ENCODE measurements around the gene HRH1.

HRH1 gene

GRCh38 chr3:11236588-11237461 is 82.5 kb downstream of the HRH1 start:
- Histone ChIP-seq H3K9ac (ENCODE audit: low read length) (no peak overlapping the region), H3K36me3 (ENCODE audit: insufficient read depth, low read length) (no peaks in the 10 kb centered on the region), H3K27me3 (ENCODE audit: control insufficient read depth in 1 of 2, insufficient read depth in 2 of 2, low read length in 2 of 2) (no peaks in the 10 kb centered on the region), H3K27ac (ENCODE audit: low read depth, low read length) (no peak overlapping the region), H3K9me3 (ENCODE audit: low read length) (no peaks in the 10 kb centered on the region), H3K4me1 (ENCODE audit: insufficient read depth, low read length) (no peaks in the 10 kb centered on the region), H3K4me3 (ENCODE audit: low read depth in 1 of 2, low read length in 2 of 2) (no peak overlapping the region)

DNA sequence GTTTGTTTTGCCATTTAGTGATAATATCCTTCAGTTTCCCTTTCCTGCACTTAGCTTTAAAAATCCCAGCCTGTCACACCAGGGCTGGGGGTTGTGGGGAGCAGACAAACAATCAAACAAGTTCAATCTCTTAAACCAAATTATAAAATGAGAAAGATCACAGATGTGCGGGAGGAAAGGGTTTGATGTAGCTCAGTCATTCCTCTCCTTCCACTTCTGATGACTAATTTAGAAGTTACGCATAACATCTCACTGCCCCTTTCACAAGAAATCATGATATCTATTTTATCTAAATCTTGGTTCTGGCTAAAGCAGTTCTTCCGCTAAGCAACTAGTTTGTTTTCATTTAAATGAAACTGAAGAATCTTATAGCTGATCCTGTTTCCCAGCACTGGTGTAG is 83.8 kb downstream of the HRH1 start:
- no peaks in the 10 kb centered on the region for H3K4me1 ChIP-seq (ENCODE audit: insufficient read depth, low read length)
- no peaks in the 10 kb centered on the region for H3K36me3 ChIP-seq (ENCODE audit: insufficient read depth, low read length)
- H3K27ac ChIP-seq (ENCODE audit: low read depth, low read length) = no peak overlapping the region
- H3K4me3 ChIP-seq (ENCODE audit: low read depth in 1 of 2, low read length in 2 of 2) = no peak overlapping the region
- no peak overlapping the region for H3K9ac ChIP-seq (ENCODE audit: low read length)
- H3K9me3 ChIP-seq (ENCODE audit: low read length) = no peaks in the 10 kb centered on the region
- H3K27me3 ChIP-seq (ENCODE audit: control insufficient read depth in 1 of 2, insufficient read depth in 2 of 2, low read length in 2 of 2) = no peaks in the 10 kb centered on the region

- no peak overlapping the region for H3K9ac ChIP-seq (ENCODE audit: low read length)
- H3K36me3 ChIP-seq (ENCODE audit: insufficient read depth, low read length) = no peaks in the 10 kb centered on the region
- no peak overlapping the region for H3K27ac ChIP-seq (ENCODE audit: low read depth, low read length)
- H3K9me3 ChIP-seq (ENCODE audit: low read length) = no peaks in the 10 kb centered on the region
- no peaks in the 10 kb centered on the region for H3K27me3 ChIP-seq (ENCODE audit: control insufficient read depth in 1 of 2, insufficient read depth in 2 of 2, low read length in 2 of 2)
- H3K4me3 ChIP-seq (ENCODE audit: low read depth in 1 of 2, low read length in 2 of 2) = no peak overlapping the region
- no peaks in the 10 kb centered on the region for H3K4me1 ChIP-seq (ENCODE audit: insufficient read depth, low read length)
Observed at GRCh38 chr3:11238880-11239279, 84.6 kb downstream of the HRH1 start.

DNA sequence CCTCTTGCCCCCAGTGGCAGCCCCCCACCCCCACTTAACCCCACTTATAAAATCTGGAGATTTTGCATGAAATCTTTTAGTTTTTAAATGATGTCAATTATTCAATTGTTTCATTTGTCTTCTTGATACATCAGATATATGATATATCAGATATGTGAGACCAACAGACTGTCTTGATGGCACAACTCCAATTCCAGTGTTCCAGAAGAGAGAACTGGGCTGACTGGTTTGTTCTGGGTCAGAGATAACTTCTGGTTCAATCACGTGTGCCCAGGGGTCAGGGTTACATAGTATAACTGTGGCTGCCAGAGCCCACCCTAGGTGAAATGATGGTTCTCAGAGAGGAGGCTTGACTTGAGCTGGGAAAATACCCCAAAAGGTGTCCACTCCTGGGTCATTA is 85.5 kb downstream of the HRH1 start:
- H3K9ac ChIP-seq (ENCODE audit: low read length) = no peak overlapping the region
- H3K9me3 ChIP-seq (ENCODE audit: low read length) = no peaks in the 10 kb centered on the region
- H3K36me3 ChIP-seq (ENCODE audit: insufficient read depth, low read length) = no peaks in the 10 kb centered on the region
- H3K4me3 ChIP-seq (ENCODE audit: low read depth in 1 of 2, low read length in 2 of 2) = no peak overlapping the region
- H3K27ac ChIP-seq (ENCODE audit: low read depth, low read length) = no peak overlapping the region
- no peaks in the 10 kb centered on the region for H3K27me3 ChIP-seq (ENCODE audit: control insufficient read depth in 1 of 2, insufficient read depth in 2 of 2, low read length in 2 of 2)
- H3K4me1 ChIP-seq (ENCODE audit: insufficient read depth, low read length) = no peaks in the 10 kb centered on the region

GRCh38 chr3:11240496-11240895 is 86.2 kb downstream of the HRH1 start:
- H3K36me3 ChIP-seq (ENCODE audit: insufficient read depth, low read length) = no peaks in the 10 kb centered on the region
- H3K27me3 ChIP-seq (ENCODE audit: control insufficient read depth in 1 of 2, insufficient read depth in 2 of 2, low read length in 2 of 2) = no peaks in the 10 kb centered on the region
- H3K9ac ChIP-seq (ENCODE audit: low read length) = no peak overlapping the region
- no peaks in the 10 kb centered on the region for H3K4me1 ChIP-seq (ENCODE audit: insufficient read depth, low read length)
- no peaks in the 10 kb centered on the region for H3K9me3 ChIP-seq (ENCODE audit: low read length)
- H3K27ac ChIP-seq (ENCODE audit: low read depth, low read length) = no peak overlapping the region
- H3K4me3 ChIP-seq (ENCODE audit: low read depth in 1 of 2, low read length in 2 of 2) = no peak overlapping the region

GRCh38 chr3:11244121-11244677 is 89.9 kb downstream of the HRH1 start:
- no peaks in the 10 kb centered on the region for H3K9me3 ChIP-seq (ENCODE audit: low read length)
- no peak overlapping the region for H3K4me3 ChIP-seq (ENCODE audit: low read depth in 1 of 2, low read length in 2 of 2)
- H3K27me3 ChIP-seq (ENCODE audit: control insufficient read depth in 1 of 2, insufficient read depth in 2 of 2, low read length in 2 of 2) = no peaks in the 10 kb centered on the region

DNA sequence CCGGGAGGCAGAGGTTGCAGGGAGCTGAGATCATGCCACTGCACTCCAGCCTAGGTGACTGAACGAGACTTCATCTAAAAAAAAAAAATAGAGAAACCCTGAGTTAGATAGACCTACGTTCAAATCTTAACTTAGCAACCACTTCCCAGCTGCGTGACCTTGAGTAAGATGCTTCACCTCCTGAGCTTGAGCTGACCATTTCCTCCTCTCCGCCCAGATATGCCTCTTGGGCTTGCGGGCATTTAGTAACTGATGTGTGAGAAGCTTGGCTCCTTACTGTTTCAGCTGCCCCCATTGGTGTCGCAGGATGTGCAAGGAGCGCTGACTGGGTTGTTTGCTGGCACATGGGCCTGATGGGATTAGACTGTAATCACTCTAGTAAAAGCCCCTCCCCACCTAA is 91.0 kb downstream of the HRH1 start:
- H3K36me3 ChIP-seq (ENCODE audit: insufficient read depth, low read length) = no peaks in the 10 kb centered on the region
- H3K9ac ChIP-seq (ENCODE audit: low read length) = no peak overlapping the region
- no peaks in the 10 kb centered on the region for H3K4me1 ChIP-seq (ENCODE audit: insufficient read depth, low read length)
- H3K27me3 ChIP-seq (ENCODE audit: control insufficient read depth in 1 of 2, insufficient read depth in 2 of 2, low read length in 2 of 2) = no peaks in the 10 kb centered on the region
- no peaks in the 10 kb centered on the region for H3K9me3 ChIP-seq (ENCODE audit: low read length)
- no peak overlapping the region for H3K27ac ChIP-seq (ENCODE audit: low read depth, low read length)
- no peak overlapping the region for H3K4me3 ChIP-seq (ENCODE audit: low read depth in 1 of 2, low read length in 2 of 2)

More at GRCh38 chr3:11244121-11244677, 89.9 kb downstream of the HRH1 start:
- Histone ChIP-seq H3K27ac (ENCODE audit: low read depth, low read length) (no peak overlapping the region), H3K36me3 (ENCODE audit: insufficient read depth, low read length) (no peaks in the 10 kb centered on the region), H3K9ac (ENCODE audit: low read length) (no peak overlapping the region), H3K4me1 (ENCODE audit: insufficient read depth, low read length) (no peaks in the 10 kb centered on the region)

- H3K4me3 ChIP-seq (ENCODE audit: low read depth in 1 of 2, low read length in 2 of 2) = no peak overlapping the region
- no peaks in the 10 kb centered on the region for H3K36me3 ChIP-seq (ENCODE audit: insufficient read depth, low read length)
- H3K27ac ChIP-seq (ENCODE audit: low read depth, low read length) = no peak overlapping the region
- H3K4me1 ChIP-seq (ENCODE audit: insufficient read depth, low read length) = no peaks in the 10 kb centered on the region
- H3K27me3 ChIP-seq (ENCODE audit: control insufficient read depth in 1 of 2, insufficient read depth in 2 of 2, low read length in 2 of 2) = no peaks in the 10 kb centered on the region
- H3K9me3 ChIP-seq (ENCODE audit: low read length) = no peaks in the 10 kb centered on the region
- H3K9ac ChIP-seq (ENCODE audit: low read length) = no peak overlapping the region
Observed at GRCh38 chr3:11245827-11246662, 91.8 kb downstream of the HRH1 start.

DNA sequence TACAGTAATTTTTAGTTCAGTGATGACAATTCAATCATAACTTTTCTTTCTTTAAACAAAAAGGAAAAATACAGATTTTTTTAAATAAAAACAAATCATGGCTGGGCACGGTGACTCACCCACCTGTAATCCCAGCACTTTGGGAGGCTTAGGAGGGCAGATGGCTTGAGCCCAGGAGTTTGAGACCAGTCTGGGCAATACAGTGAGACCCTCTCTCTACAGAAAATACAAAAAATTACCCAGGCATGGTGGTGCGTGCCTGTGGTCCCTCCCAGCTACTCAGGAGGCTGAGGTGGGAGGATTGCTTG is 92.3 kb downstream of the HRH1 start:
- Histone ChIP-seq H3K9me3 (ENCODE audit: low read length) (no peaks in the 10 kb centered on the region), H3K27me3 (ENCODE audit: control insufficient read depth in 1 of 2, insufficient read depth in 2 of 2, low read length in 2 of 2) (no peaks in the 10 kb centered on the region), H3K9ac (ENCODE audit: low read length) (no peak overlapping the region), H3K27ac (ENCODE audit: low read depth, low read length) (no peak overlapping the region), H3K36me3 (ENCODE audit: insufficient read depth, low read length) (no peaks in the 10 kb centered on the region), H3K4me1 (ENCODE audit: insufficient read depth, low read length) (no peaks in the 10 kb centered on the region), H3K4me3 (ENCODE audit: low read depth in 1 of 2, low read length in 2 of 2) (no peak overlapping the region)

GRCh38 chr3:11247362-11247761 is 93.1 kb downstream of the HRH1 start:
- Histone ChIP-seq H3K9me3 (ENCODE audit: low read length) (no peaks in the 10 kb centered on the region), H3K27ac (ENCODE audit: low read depth, low read length) (no peak overlapping the region), H3K27me3 (ENCODE audit: control insufficient read depth in 1 of 2, insufficient read depth in 2 of 2, low read length in 2 of 2) (no peaks in the 10 kb centered on the region)

GRCh38 chr3:11248596-11248995 is 94.3 kb downstream of the HRH1 start:
- Histone ChIP-seq H3K36me3 (ENCODE audit: insufficient read depth, low read length) (no peaks in the 10 kb centered on the region), H3K27ac (ENCODE audit: low read depth, low read length) (no peak overlapping the region), H3K9ac (ENCODE audit: low read length) (no peak overlapping the region), H3K4me3 (ENCODE audit: low read depth in 1 of 2, low read length in 2 of 2) (no peak overlapping the region), H3K4me1 (ENCODE audit: insufficient read depth, low read length) (no peaks in the 10 kb centered on the region), H3K9me3 (ENCODE audit: low read length) (no peaks in the 10 kb centered on the region), H3K27me3 (ENCODE audit: control insufficient read depth in 1 of 2, insufficient read depth in 2 of 2, low read length in 2 of 2) (no peaks in the 10 kb centered on the region)

More at GRCh38 chr3:11247362-11247761, 93.1 kb downstream of the HRH1 start:
- Histone ChIP-seq H3K36me3 (ENCODE audit: insufficient read depth, low read length) (no peaks in the 10 kb centered on the region), H3K4me3 (ENCODE audit: low read depth in 1 of 2, low read length in 2 of 2) (no peak overlapping the region), H3K4me1 (ENCODE audit: insufficient read depth, low read length) (no peaks in the 10 kb centered on the region), H3K9ac (ENCODE audit: low read length) (no peak overlapping the region)

Measured in muscle layer of colon (tissue), 2 donors.